KOPT-K1 (cell line): ENCODE results near the gene TMEM174.
"Not testable (repeated sequence)": the region's sequence is repeated elsewhere in the genome, so short reads cannot be mapped to it uniquely, and the experiment has no call there.

Experiments used
- H3K27ac ChIP-seq: fragments of 200-600 bp; sonication (generic); 2 replicates; pipeline ENCODE4 v1.5.1; 2016; ENCODE audit warnings: antibody characterized with exemption, mild to moderate bottlenecking, low read depth, low read length; ENCODE audit not compliant: poor library complexity, severe bottlenecking
- H3K36me3 ChIP-seq: fragments of 200-600 bp; sonication (generic); 2 replicates; pipeline ENCODE4 v1.5.1; 2017; ENCODE audit warnings: antibody characterized with exemption, mild to moderate bottlenecking, low read length, moderate library complexity; ENCODE audit not compliant: insufficient read depth
- H3K9me3 ChIP-seq: fragments of 200-600 bp; sonication (generic); 2 replicates; pipeline ENCODE4 v1.5.1; 2017; ENCODE audit warnings: antibody characterized with exemption, low read length, mild to moderate bottlenecking; ENCODE audit not compliant: insufficient read depth, poor library complexity, severe bottlenecking

Gene TMEM174

DNA sequence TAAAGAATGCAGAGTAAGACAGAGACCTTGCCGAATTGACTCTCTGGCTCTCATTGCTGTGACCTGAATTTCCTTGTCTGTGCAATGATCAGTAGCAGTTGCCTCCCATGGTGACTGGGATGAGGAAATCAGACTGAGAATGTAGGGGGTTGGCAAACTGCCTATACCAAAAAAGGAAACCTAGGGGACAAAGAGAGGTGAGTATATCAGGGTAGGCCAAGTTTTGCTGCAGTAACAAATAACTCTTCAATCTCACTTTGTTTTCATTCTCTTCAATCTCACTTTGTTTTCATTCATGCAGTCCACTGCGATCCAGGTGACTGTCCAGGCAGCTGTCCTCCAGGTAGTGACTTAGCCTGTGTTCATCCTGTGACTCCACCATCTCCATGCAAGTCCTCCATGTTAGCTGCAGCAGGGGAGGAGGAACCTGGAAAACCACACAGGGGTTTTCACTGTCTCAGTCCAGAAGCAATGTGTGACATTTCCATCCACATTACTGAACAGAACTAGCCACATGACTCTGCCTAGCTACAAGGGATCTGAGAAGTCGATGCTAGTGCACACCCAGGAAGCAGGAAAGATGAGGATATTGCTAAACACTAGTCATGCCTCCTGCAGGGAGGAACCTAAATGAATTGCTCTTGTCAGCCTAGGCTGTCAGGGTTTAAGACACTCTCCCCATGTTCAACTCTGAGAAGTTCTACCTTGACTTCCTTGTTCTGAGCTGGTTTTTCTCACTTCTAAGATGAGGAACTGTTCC is 26.0 kb downstream of the TMEM174 start:
- Histone ChIP-seq H3K36me3 (no peaks in the 10 kb centered on the region), H3K27ac (no peak overlapping the region), H3K9me3 (no peaks in the 10 kb centered on the region)

DNA sequence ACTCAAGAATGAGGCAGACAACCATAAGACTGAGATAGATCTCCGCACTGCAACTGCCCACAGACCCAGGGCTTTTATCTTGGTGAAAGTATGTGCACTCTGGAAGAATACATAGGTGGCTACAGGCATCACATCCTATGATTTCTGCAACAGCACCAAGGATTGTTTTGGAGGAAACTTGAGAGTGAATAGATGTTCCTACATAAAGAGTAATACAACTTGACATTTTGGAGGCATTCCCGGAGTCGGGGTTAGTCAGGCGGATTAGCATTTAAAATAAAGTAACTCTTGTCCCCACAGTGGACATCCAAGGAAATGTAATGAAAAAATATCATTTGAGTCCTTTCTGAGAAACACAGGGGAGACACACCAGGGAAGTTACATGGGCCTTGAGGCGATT is 26.7 kb downstream of the TMEM174 start:
- Histone ChIP-seq H3K27ac (no peak overlapping the region), H3K9me3 (no peaks in the 10 kb centered on the region), H3K36me3 (no peaks in the 10 kb centered on the region)

DNA sequence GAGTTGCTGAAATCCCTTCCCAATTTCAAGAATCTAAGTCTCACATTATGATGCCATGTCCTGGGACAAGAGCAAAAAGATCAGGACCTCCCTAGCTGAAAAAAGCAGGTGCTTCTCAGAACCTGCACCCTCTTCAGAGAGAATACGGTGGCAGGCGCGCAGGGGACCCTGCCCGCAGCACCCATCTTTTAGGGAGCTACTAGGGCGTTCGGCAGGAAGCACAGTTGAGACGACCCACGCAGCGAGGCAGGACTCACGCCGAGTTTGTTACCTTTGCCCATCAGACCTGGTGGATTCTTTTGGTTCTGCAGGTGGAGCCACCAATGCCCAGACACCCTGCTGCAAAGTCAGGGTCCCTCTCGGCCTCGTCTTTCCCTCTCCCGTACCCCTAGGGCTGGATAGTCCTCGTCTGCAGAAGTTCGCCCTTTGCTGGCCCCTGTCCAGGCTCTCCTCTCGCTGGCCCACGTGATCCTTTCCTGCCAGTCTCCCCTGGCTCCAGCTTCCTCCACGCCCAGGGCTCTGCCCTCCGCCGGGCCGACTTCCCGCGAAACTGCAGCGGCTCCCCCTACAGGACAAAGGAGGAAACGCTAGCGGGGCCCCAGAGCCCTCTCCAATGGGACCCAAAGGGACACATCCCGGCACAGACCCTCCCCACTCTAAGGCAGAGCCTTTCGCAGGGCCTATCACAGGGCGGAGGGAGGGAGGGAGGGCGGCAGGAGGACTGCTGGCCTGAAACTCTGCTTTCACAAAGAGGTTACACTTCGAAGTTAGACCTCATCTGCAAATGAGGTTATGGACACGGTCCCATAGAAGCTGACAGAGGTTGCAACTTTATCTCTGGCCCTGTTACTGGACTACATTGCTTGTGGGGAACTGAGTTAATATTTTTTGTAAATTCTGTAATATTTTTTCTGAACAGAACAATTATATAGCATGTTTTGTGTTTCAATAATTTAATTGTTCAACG is 28.8 kb downstream of the TMEM174 start:
- Histone ChIP-seq H3K36me3 (no peaks in the 10 kb centered on the region), H3K9me3 (no peaks in the 10 kb centered on the region), H3K27ac (no peak overlapping the region)

DNA sequence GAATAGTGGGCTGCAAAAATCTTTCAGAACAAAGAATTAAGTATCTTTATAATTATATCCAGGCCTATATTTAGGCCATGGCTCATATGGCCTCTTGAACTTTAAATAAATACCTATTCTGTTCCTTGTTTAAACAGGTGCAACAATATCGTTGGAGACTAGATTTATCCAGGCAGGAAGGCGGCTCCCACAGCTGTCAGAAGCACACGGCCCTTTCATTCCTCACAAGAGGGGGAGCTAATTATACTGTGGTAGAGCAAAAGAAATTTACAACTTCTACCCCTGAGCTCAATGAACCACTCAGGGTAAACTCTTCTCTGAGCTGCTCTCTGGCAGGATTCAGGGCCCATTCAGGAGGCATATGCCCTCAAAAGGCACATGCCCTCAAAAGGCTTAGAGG is 31.3 kb downstream of the TMEM174 start:
- Histone ChIP-seq H3K9me3 (no peaks in the 10 kb centered on the region), H3K27ac (no peak overlapping the region), H3K36me3 (no peaks in the 10 kb centered on the region)

DNA sequence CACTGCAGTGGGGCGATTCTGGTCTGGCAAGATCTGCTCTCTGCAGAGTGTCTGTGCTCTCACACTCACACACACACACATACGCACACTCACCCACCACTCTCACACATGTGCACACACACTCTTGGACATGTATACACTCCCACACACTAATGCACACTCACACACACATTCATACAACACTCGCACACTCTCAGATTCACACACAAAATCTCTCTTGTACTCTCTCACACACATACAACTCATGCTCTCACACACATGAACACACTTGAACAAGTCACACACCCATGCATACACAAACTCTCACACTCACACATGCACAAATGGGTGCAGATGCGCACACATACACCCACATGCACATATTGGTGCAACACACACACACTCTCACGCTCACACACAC is 31.7 kb downstream of the TMEM174 start:
- no peaks in the 10 kb centered on the region for H3K9me3 ChIP-seq
- no peaks in the 10 kb centered on the region for H3K36me3 ChIP-seq
- H3K27ac ChIP-seq = no peak overlapping the region

DNA sequence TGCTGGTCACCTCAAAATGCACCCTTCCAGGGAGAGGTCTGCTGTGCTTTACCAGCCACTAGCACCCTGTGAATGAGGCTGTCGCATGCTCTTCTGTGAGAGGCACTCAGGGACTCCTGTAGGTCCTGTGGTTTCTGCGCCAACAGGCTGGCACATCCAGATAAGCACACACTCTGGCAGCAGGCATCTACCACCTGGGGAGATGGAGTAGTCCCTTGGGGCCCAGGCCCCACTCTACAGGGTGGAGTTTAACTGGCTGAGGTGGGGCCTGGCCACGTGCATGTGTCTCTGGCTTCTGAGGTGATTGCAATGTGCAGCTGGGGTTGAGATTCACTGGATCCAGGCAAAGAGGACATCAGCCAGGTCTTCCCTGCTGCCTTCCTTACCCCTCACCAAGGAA is 32.3 kb downstream of the TMEM174 start:
- Histone ChIP-seq H3K27ac (no peak overlapping the region), H3K36me3 (no peaks in the 10 kb centered on the region), H3K9me3 (no peaks in the 10 kb centered on the region)

DNA sequence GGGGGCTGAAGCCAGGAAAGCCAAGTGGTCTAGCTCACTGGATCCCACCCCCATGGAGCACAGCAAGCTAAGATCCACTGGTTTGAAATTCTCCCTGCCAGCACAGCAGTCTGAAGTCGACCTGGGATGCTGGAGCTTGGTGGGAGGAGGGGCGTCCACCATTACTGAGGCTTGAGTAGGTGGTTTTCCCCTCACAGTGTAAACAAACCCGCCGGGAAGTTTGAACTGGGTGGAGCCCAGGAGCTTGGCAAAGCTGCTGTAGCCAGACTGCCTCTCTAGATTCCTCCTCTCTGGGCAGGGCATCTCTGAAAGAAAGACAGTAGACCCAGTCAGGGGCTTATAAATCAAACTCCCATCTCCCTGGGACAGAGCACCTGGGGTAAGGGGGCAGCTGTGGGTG is 34.2 kb downstream of the TMEM174 start:
- not testable (repeated sequence) for H3K9me3 ChIP-seq, H3K27ac ChIP-seq, H3K36me3 ChIP-seq

DNA sequence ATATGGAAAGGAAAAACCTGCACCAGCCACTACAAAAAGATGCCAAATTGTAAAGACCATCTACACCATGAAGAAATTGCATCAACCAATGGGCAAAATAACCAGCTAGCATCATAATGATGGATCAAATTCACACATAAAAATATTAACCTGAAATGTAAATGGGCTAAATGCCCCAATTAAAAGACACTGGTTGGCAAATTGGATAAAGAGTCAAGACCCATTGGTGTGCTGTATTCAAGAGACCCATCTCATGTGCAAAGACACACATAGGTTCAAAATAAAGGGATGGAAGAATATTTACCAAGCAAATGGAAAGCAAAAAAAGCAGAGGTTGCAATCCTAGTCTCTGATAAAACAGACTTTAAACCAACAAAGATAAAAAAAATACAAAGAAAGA is 36.1 kb downstream of the TMEM174 start:
- not testable (repeated sequence) for H3K27ac ChIP-seq, H3K9me3 ChIP-seq, H3K36me3 ChIP-seq

DNA sequence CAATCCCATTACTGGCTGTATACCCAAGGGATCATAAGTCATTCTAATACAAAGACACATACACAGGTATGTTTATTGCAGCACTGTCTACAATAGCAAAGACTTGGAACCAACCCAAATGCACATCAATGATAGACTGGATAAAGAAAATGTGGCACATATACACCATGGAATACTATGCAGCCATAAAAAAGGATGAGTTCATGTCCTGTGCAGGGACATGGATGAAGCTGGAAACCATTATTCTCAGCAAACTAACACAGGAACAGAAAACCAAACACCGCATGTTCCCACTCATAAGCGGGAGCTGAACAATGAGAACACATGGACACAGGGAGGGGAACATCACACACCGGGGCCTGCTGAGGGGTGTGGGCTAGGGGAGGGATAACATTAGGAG is 39.7 kb downstream of the TMEM174 start:
- H3K9me3 ChIP-seq, H3K36me3 ChIP-seq, H3K27ac ChIP-seq: not testable (repeated sequence)

DNA sequence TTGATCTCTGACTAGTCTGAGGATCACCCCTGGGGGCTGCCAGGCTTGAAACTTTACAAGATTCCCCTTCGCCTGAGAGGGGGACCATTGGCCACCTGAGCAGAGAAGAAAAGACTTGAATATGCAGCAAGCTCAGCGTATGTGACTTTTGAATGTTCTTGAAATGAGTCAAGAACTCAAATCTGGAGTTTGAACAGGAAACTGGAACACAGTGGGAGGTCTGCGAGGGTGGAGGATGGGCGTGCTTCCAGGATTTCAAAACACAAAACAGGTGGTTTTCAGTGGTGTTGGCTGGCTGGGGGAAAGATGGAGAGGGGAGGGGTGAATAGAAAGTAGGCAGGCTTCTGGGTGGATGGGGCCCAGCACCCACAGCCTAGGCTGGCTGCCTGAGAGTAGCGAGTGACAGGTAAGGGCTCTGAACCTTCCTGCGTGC is 40.6 kb downstream of the TMEM174 start:
- no peaks in the 10 kb centered on the region for H3K9me3 ChIP-seq
- H3K36me3 ChIP-seq = no peaks in the 10 kb centered on the region
- H3K27ac ChIP-seq = no peak overlapping the region

DNA sequence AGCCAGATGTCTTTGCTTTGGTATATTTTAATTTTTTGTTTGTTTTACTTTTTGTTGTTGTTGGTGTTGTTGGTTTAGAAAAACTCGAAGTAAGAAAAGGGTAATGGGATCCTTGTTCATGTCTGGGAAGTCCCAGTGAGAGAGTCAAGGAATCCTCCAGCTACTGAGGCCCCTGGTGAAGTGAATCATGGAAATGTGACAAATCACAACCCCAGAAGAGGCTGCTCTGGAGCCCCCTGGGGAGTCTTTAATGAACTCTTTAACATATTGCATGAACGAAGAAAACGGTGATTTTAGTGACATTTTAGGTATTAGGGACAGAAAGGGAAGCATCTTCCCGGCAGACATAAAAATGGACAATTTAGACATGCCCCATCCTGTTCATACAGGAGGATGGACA is 41.3 kb downstream of the TMEM174 start:
- no peak overlapping the region for H3K27ac ChIP-seq

DNA sequence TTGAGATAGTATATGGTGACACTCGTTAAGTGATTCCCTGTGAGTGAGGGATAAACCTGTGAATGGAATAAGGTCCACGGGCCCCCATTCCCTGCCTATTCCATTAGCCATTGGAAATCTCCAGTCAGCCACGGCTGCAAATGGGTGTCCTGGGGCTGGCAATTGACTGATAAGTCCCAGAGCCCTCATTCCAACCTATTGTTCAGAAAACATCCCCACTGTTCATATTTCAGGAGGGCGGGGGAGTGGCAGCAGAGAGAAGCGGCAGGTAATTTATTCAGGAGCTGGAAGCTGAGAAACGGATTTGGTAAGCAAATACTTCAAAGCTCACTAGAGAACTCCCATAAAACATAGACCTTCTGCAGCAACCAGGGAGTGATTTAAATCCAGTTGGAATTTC is 42.0 kb downstream of the TMEM174 start:
- no peak overlapping the region for H3K27ac ChIP-seq
- no peaks in the 10 kb centered on the region for H3K9me3 ChIP-seq
- no peaks in the 10 kb centered on the region for H3K36me3 ChIP-seq

More for the DNA sequence above, 41.3 kb downstream of the TMEM174 start:
- Histone ChIP-seq H3K9me3 (no peaks in the 10 kb centered on the region), H3K36me3 (no peaks in the 10 kb centered on the region)

DNA sequence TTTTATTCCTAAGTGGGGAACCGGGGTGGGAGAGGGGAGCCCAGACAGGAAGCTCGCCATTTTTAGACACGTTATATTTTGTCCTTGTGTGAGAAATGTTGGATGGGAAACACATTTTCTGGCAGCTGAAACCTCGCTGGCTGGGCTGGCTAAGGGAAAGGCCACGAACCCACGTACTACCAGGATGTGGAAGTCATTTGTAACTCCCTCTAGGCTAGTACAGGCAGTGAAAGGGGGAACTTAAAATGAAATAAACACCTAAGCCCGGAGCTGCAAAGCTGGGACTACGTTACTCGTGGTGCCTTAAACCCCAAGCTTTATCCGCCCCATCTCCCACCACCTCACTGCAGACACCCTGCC is 42.5 kb downstream of the TMEM174 start:
- no peaks in the 10 kb centered on the region for H3K36me3 ChIP-seq
- H3K27ac ChIP-seq = no peak overlapping the region
- no peaks in the 10 kb centered on the region for H3K9me3 ChIP-seq

DNA sequence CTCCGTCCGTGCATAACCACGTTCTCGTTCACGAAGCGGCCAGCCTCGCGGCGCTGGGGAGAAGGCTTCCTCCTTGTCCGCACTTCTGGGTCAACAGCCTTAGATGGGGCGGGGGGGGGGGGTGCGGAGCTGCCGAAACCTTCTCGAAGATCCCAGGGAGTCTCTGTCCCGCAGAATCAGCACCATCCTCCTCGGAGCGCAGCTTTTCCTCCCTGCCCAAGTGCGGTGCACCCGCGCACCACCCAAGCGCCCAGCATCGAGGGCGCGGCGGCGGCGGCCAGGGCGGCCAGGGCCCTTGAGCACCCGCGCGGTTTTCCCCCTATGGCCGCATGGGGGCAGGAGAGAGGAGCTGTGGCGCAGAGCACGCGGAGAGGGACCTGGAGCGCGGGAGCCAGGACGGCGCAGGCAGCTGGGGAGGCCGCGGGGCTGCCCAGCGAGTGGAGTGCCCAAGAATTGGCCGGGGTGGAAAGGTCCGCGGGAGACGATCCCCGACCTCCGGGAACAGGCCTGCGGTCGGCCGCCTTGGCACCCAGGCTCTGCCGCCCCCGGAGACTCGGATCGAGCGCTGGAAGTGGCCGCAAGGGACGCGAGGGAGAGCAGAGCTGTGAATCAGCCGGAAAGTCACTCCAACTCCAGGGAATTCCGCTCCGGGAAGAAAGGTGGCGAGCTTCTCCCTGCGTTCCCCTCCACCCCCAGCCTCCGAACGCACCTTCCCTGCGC is 43.1 kb downstream of the TMEM174 start:
- Histone ChIP-seq H3K27ac (no peak overlapping the region), H3K9me3 (no peaks in the 10 kb centered on the region), H3K36me3 (no peaks in the 10 kb centered on the region)

DNA sequence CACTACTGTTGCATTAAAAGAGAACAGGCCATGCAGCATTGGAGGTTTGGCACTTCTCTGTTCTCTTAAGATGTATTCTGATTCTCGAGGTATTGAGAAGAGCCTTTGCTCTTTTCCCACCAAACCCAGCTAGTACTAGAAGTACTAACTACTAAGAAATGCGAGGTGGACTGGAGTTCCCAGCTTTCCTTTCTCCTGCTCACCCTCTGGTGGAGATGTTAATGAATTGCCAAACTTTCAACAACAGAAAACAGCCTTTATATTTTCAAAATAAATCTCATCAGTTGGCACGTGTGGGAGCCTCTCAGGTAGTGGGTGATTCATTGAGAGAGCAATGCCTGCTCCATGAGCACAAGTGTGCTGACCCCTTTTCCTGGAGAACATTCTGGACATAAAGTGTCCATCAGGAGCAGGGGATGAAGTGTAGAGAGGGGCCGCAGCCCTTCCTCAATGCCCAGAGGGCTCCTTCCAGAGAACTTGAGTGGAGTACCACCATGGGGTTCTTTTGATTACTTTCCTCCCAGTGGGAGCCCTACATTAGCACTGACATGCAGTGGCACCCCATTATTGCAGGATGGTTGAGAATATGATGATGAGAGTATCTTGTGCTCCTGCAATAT is 45.7 kb downstream of the TMEM174 start:
- H3K9me3 ChIP-seq = no peaks in the 10 kb centered on the region
- no peak overlapping the region for H3K27ac ChIP-seq

More for the DNA sequence above, 45.7 kb downstream of the TMEM174 start:
- H3K36me3 ChIP-seq = no peaks in the 10 kb centered on the region
